Aorta (tissue), 5 donors: ENCODE measurements around the gene CHD9NB. TPM values are rescaled to one million over a fixed set of nuclear protein-coding genes. Genes with fewer than 3 reads are reported as not detected.
A peak's percentile ranks its signal among the peaks of the same experiment; 100 is the strongest.
"Not testable (repeated sequence)": the region's sequence is repeated elsewhere in the genome, so short reads cannot be mapped to it uniquely, and the experiment has no call there.

Experiments
- ATAC-seq: fragments of 200-7000 bp; cut with Tn5 transposase; one replicate; pipeline ENCODE4 v1.9.1; 2022; ENCODE audit warnings: moderate library complexity; ENCODE audit not compliant: low FRiP score
- DNase-seq, 2 donors: peaks; one replicate each; pipeline ENCODE4 v3.0.0-alpha.2; 2020
- H3K27ac ChIP-seq, 2 donors: one replicate each; pipeline ENCODE4 v1.5.1; 2013; ENCODE audit warnings: low read length in 2 of 2, mild to moderate bottlenecking in 2 of 2, moderate library complexity in 2 of 2, control low read depth in 1 of 2, inconsistent platforms in 1 of 2, low read depth in 1 of 2
- H3K27me3 ChIP-seq, 2 donors: one replicate each; pipeline ENCODE4 v1.6.1; 2013; ENCODE audit warnings: control low read depth in 1 of 2, low read length in 1 of 2, mild to moderate bottlenecking in 1 of 2, moderate library complexity in 1 of 2; ENCODE audit not compliant: insufficient read depth in 2 of 2, control insufficient read depth in 1 of 2
- H3K36me3 ChIP-seq, 2 donors: one replicate each; pipeline ENCODE4 v1.6.1; 2013; ENCODE audit warnings: control low read depth in 1 of 2, low read length in 1 of 2, mild to moderate bottlenecking in 1 of 2; ENCODE audit not compliant: insufficient read depth in 2 of 2, control insufficient read depth in 1 of 2
- H3K4me1 ChIP-seq, 2 donors: one replicate each; pipeline ENCODE4 v1.6.1; 2013; ENCODE audit warnings: low read length in 2 of 2, control low read depth in 1 of 2, mild to moderate bottlenecking in 1 of 2, moderate library complexity in 1 of 2; ENCODE audit not compliant: insufficient read depth in 2 of 2, control insufficient read depth in 1 of 2
- H3K4me3 ChIP-seq, 2 donors: one replicate each; pipeline ENCODE4 v1.5.1; 2013; ENCODE audit warnings: low read length in 2 of 2, control low read depth in 1 of 2, mild to moderate bottlenecking in 1 of 2
- H3K9me3 ChIP-seq: one replicate; pipeline ENCODE4 v1.6.1; 2013; ENCODE audit warnings: mild to moderate bottlenecking, low read length; ENCODE audit not compliant: control insufficient read depth
- WGBS, 2 donors: extraction: QIAGEN DNeasy Blood & Tissue Kit; methylation state at CpG; one replicate each; pipeline ENCODE4 v1.1.7; 2013; 5-methylcytosine and 5-hydroxymethylcytosine counted together
- intact Hi-C, 2 donors: fragments of 100-400 bp; cut with DNase I; formaldehyde crosslinking; loops; one replicate each; pipeline versions ENCODE4 v1.14.2 to v1.15.0; 2022
- polyA plus RNA-seq, 2 donors: library from polyadenylated mRNA; stranded (reverse); fragments of 200-250 nt; gene quantifications; one replicate each; pipeline ENCODE4 v1.2.3, GENCODE V29; 2013
- total RNA-seq, 2 donors: library from RNA; stranded (reverse); fragmentation: NEBNext Ultra II Directional; extraction: Animal tissue kit (Norgen Biotek cat#: 25700); gene quantifications; one replicate each; pipeline ENCODE4 v1.2.1, GENCODE V29; 2021
- donor health status: healthy with polysubstance abuse.
- donor health status: Bipolar disorder and iron deficiency.
- donor health status: DM: no; HTN: no; CAD: no.
- donor health status: DM: no; HTN: no; CAD: no.
- donor health status: DM: yes; HTN: yes; CAD: no.

CHD9NB gene
- total and polyA plus RNA-seq, 4 donors, result 0.36 to 2.3 (median 1.0) TPM

DNA sequence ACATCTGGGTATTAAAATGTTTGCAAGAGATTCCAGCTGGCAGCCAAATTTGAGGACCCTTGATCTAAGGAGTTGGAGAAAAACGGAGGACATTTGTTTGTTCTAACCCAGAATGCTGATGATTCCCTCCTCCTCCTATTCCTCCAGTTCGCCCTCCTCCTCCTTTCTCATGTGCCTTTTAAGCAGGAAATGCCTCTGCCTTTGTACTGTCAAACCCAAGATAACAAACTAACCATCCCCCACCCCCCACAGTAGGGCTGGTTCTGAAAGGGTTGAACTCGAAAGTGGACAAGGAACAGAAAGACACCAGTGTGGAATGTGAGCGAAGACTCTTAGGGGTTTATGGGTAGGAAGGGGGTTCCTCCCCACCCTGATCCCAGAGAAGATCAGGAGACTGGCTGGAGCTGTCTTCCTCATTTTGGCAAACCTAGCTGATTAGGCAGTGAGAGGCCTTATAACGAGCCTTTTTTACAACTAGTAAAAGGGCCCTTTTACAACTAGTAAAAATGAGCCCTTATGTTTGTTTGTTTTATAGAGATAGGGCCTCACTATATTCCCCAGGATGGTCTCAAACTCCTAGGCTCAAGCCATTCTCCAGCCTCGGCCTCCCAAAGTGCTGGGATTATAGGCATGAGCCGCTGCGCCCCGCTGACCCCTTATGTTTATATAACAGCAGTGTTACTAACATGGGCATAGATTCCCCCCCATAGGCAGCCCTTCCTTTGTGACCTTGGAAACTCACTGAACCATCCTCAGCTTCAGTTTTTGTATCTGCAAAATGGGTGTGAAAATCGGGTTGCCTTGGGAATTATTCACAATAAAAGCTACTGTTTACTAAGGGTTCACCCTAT lies 3.1 kb upstream of the CHD9NB start:
- H3K4me1 ChIP-seq, result no peaks in the 10 kb centered on the region
- WGBS, 2 donors, result 37 to 40% methylated on average over 10 of the region's 10 CpGs
- DNase-seq (no peak), ATAC-seq (peak; percentile 14)
- H3K4me3 ChIP-seq, result peak overlapping the region; percentile 29 to 67
- no peak overlapping the region for H3K27ac ChIP-seq
- no peaks in the 10 kb centered on the region for H3K36me3 ChIP-seq
- no peaks in the 10 kb centered on the region for H3K9me3 ChIP-seq
- intact Hi-C loops, result loop anchor here (2.0 to 10.0 kb wide), 7 partner anchors 37 to 447 kb away; partner anchors contain the start of gene AKTIP (in 1 of the 2)
- no peaks in the 10 kb centered on the region for H3K27me3 ChIP-seq

DNA sequence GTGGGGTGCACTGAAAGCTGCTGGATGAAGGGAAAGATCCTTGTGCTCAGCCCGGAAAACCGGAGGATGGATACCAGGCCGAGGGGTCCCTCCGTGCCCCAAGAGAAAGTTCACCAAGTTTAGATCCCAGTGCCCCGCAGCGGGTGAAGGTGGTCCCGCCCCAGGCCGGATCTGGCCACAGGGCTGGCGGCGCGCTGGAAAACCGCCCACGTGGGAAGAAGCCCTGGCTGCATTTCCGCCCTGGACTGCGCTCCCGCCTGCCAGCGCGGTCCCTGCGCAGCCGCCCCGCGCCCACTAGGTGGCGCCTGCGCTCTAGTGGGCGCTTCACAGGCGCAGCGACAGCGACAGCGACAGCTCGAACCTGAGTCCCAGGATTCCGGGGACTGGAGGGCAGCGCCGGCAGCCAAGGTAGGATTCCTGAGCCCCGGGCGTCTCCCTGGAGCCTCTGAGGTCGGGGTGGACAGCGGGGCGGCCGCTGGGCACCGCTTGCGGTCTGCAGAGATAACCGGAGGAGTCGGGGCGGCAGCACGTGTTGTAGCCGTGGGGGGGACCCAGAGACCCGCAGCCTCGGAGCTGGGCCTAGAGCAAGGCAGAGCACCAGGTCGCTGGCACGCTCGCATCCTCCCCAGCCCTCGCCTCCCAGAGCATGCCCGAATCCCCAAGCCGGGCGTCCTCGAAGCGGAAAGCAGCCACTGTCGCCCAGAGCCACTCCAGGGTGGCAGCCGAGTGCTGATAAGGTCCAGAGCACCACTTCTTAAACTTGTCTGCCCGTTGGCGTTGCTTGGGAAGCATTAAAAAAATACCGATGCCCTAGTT lies 2.2 kb upstream of the CHD9NB start, which contains the start of gene CHD9:
TSS of gene CHD9 (plus strand) at position 322 of the 816 bp plus-strand sequence. CDS start 101,099 bp downstream, outside the sequence.
- WGBS, 2 donors, result 0% methylated on average over 62 of the region's 62 CpGs
- Histone ChIP-seq H3K4me3 (peak within 1 kb of the TSS; percentile 42 to 67), H3K4me1 (no peaks in the 10 kb centered on the region), H3K36me3 (no peaks in the 10 kb centered on the region), H3K9me3 (no peaks in the 10 kb centered on the region), H3K27me3 (no peaks in the 10 kb centered on the region), H3K27ac (peak within 1 kb of the TSS in 1 of 2 donors; percentile 46)
- intact Hi-C loops, result loop anchor here (2.0 to 10.0 kb wide), 9 partner anchors 37 to 447 kb away; partner anchors contain the start of gene AKTIP (in 1 of the 2)
- DNase-seq, result peak; percentile 90 to 94
- ATAC-seq, result peak; percentile 98

DNA sequence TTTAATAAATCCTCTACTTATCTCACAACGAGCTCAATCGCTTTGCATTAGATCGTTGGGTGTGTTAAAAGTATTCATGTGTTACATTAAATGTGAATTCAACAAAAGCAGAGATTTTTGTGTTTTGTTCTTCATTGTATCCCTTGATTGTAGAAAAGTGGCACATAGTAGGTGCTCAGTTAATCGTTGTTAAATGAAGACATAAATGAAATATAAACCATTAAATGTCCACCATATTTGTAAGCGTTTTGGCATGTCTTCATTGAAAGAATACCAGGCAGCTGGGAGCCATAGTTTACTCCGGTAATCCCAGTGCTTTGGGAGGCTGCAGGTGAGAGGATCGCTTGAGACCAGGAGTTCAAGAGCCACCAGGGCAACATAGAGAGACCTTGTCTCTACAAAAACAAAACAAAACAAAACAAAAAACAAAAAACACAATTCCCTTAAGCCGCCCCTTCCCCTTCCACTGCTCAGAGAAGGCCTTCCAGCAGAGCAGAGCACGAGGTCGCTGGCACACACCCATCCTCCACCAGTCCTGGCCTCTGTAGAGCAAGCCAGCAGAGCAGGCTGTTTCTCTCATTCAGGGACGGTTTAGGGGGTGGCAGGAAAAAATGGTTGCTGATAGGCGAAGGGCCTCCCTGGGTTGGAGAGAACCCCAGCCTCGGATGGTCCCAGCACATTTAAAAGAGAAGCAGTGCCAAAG lies 1.4 kb upstream of the CHD9NB start:
- ATAC-seq, result peak; percentile 49
- WGBS, 2 donors, result 50 to 54% methylated on average over 13 of the region's 13 CpGs
- intact Hi-C loops, result loop anchor here (2.0 to 10.0 kb wide), 5 partner anchors 77 to 231 kb away; no protein-coding TSS in a partner anchor
- Histone ChIP-seq H3K36me3 (no peaks in the 10 kb centered on the region), H3K4me3 (peak overlapping the region; percentile 42 to 67), H3K9me3 (no peaks in the 10 kb centered on the region), H3K27ac (peak overlapping the region in 1 of 2 donors; percentile 24), H3K4me1 (no peaks in the 10 kb centered on the region), H3K27me3 (no peaks in the 10 kb centered on the region)
- peak in 1 of 2 donors; percentile 72 for DNase-seq

DNA sequence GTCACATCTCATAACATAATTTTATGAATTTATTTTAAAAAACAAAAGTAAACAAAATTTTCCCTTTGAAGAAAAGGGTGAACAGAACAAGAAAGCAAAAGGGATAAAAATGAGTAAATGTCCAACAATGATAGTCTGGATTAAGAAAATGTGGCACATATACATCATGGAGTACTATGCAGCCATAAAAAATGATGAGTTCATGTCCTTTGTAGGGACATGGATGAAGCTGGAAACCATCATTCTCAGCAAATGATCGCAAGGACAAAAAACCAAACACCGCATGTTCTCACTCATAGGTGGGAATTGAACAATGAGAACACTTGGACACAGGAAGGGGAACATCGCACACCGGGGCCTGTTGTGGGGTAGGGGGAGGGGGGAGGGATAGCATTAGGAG lies 1.4 kb downstream of the CHD9NB start:
- not testable (repeated sequence) for DNase-seq, H3K27me3 ChIP-seq, H3K4me1 ChIP-seq, H3K9me3 ChIP-seq, H3K36me3 ChIP-seq, H3K4me3 ChIP-seq, ATAC-seq, H3K27ac ChIP-seq
- WGBS, 2 donors, result 90 to 93% methylated on average over 4 of the region's 4 CpGs
- intact Hi-C loops, result loop anchor here (5.0 to 10.0 kb wide), 4 partner anchors 86 to 234 kb away; no protein-coding TSS in a partner anchor

DNA sequence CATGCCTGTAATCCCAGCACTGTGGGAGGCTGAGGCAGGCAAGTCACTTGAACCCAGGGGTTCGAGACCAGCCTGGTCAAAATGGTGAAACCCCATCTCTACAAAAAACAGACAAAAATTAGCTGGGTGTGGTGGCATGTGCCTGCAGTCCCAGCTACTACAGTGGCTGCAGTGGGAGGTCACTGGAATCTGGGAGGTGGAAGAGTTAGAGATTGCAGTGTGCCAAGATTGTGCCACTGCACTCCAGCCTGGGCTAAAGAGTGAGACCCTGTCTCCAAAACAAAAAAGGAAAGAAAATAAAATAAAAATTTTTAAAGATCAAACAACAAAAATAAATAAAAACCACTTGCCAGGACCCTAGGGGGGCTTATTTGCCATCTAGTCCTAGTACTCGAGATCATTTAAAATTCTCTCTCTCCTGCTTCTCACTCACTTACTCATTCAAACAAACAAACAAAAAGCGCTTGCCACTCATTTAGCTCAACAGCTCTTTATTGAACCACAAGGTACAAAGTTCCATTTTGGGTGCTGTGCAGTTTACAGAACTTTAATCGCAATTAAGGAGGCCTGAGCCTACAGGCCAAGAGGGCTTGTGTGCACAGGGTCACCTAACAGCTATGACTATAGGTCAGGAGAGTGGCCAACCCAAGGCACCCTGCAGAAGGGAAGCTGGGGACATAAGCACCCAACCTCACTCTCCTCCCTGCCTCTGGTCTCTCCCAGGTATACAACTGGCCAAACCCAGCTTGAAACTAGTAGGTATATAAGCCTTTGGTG lies 4.4 kb downstream of the CHD9NB start:
- intact Hi-C loops, result no loop called here

DNA sequence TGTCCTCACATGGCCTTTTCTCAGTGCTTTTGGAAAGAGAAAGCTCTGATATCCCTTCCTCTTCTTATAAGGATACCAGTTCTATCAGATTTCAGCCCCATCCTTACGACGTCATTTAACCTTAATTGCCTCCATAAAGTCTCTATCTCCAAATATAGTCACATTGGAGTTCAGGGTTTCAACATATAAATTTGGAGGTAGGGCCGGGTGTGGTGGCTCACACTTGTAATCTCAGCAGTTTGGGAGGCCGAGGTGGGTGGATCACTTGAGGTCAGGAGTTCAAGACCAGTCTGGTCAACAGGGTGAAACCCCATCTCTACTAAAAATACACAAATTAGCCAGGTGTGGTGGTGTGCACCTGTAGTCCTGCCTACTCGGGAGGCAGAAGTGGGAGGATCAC lies 5.2 kb downstream of the CHD9NB start:
- H3K27me3 ChIP-seq, H3K36me3 ChIP-seq, DNase-seq, H3K27ac ChIP-seq, H3K9me3 ChIP-seq, ATAC-seq, H3K4me3 ChIP-seq, H3K4me1 ChIP-seq, intact Hi-C loops: not testable (repeated sequence)
- 95 to 98% methylated on average over 5 of the region's 5 CpGs for WGBS, 2 donors

More for the DNA sequence above, 4.4 kb downstream of the CHD9NB start:
- ATAC-seq, result no peak
- no peak overlapping the region for H3K27ac ChIP-seq
- no peaks in the 10 kb centered on the region for H3K9me3 ChIP-seq
- no peaks in the 10 kb centered on the region for H3K27me3 ChIP-seq
- H3K4me1 ChIP-seq, result no peaks in the 10 kb centered on the region
- H3K4me3 ChIP-seq, result no peak overlapping the region
- no peak for DNase-seq
- H3K36me3 ChIP-seq, result no peaks in the 10 kb centered on the region
- WGBS, 2 donors, result 94 to 96% methylated on average over 4 of the region's 4 CpGs

DNA sequence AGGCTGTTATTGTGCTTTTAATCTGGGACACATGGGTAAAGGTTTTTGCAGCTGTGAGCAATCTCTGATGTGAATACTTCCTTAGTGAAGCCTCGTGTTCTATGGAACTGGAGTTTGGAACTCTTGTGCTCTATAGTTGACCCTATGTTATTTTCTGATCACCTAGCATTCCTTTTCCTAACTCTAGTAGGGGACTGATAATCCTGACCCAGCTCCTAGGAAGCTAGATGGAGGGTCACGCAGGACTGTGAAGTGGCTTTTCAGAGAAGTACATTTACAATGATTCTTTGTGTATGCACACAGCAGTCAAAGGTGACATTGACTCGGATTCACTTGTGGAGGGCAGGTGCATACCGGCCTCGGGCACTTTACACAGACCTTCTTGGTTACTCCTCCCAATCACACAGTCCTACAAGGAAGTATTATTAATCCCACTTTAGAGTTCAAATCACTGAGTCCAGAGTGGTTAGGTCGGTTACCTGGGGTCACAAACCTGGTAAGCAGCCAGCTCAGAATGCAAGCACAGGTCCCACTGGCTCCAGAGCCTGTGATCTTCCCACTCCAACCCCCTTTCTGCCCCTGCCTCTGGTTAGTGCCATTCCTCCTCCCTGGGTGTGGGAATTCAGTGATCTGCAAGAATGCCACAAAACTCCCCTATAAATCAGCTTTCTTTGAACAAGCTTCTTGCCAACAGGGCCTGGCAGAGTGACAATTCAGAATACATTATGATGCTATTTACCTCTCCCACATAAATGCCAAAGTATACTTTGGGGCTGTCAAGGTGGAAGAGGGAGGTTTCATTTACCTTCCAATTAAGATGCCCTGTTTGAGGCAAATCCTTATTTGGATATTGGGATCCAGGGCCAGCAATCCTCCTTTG lies 7.1 kb downstream of the CHD9NB start:
- H3K4me1 ChIP-seq, result no peaks in the 10 kb centered on the region
- H3K9me3 ChIP-seq, result no peaks in the 10 kb centered on the region
- intact Hi-C loops, result no loop called here
- DNase-seq (no peak), ATAC-seq (no peak)
- 85 to 87% methylated on average over 6 of the region's 6 CpGs for WGBS, 2 donors
- H3K27me3 ChIP-seq, result no peaks in the 10 kb centered on the region
- H3K4me3 ChIP-seq, result no peak overlapping the region
- H3K36me3 ChIP-seq, result no peaks in the 10 kb centered on the region
- H3K27ac ChIP-seq, result no peak overlapping the region
